ENCODE data around the gene BTN1A1. TPM values are rescaled to one million over a fixed set of nuclear protein-coding genes. Genes with fewer than 3 reads are reported as not detected.

The BTN1A1 gene
- total RNA-seq, 2 donors from 2014 or later: 0.23 TPM; not detected in 1

DNA sequence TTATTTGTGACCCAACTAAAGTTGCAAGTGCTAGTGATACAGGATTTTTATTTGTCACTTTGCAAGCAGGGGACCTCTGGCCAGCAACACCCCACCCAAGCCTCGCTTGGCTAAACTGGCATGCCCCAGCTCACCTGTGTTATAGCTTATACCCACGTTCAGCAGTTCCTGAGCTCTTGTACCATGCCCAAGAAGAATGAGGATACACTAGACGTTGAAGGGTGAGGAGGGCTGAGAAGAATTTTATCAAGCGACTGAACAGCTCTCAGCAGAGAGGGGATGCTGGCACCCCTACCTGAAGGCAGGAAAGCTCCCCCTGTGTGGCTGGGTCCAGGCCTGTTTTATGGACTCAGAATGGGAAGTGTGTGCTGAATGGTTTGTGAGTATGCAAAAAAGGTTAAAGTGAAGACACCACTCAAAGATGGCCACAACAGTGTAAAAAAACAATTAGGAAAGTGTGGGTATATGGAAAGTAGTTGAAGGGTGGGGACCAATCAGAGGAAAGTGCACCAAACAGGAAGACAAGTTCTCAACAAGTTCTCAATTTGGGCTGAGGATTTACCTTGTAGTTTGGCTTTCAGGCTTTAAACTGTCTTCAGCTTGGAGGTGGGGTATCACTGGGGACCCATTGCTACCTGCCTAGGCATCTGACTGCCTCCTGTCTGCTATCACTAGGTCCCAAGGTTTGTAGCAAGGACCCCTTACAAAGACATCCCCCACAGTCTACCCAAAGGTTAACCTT lies 27.4 kb upstream of the BTN1A1 start:
- TF ChIP-seq, protein P1, sequence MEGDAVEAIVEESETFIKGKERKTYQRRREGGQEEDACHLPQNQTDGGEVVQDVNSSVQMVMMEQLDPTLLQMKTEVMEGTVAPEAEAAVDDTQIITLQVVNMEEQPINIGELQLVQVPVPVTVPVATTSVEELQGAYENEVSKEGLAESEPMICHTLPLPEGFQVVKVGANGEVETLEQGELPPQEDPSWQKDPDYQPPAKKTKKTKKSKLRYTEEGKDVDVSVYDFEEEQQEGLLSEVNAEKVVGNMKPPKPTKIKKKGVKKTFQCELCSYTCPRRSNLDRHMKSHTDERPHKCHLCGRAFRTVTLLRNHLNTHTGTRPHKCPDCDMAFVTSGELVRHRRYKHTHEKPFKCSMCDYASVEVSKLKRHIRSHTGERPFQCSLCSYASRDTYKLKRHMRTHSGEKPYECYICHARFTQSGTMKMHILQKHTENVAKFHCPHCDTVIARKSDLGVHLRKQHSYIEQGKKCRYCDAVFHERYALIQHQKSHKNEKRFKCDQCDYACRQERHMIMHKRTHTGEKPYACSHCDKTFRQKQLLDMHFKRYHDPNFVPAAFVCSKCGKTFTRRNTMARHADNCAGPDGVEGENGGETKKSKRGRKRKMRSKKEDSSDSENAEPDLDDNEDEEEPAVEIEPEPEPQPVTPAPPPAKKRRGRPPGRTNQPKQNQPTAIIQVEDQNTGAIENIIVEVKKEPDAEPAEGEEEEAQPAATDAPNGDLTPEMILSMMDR (IDR thresholded peaks at IDR 0.05): no peak
- TF ChIP-seq POLR2A (IDR thresholded peaks at IDR 0.05) (no peak), POLR2AphosphoS5 (IDR thresholded peaks at IDR 0.05) (no peak)
- H3K36me3 ChIP-seq: peaks cover 0 to 3% of the 10 kb centered on the region in 2 donors
- peak overlapping the region; percentile 83 to 90 for H3K27ac ChIP-seq
- no peak for DNase-seq (ENCODE audit: low spot score)
- H3K4me3 ChIP-seq: no peak overlapping the region
- 96% methylated on average over 4 of the region's 4 CpGs for WGBS
- intact Hi-C loops (cut with DNase I): loop anchor here (5.0 kb wide), 1 partner anchor 65 kb away; the partner anchor contains the start of gene HMGN4
- H3K27me3 ChIP-seq (replicated peaks; ENCODE audit: insufficient read depth): no peaks in the 10 kb centered on the region
- H3K9me3 ChIP-seq: no peaks in the 10 kb centered on the region
- no peaks in the 10 kb centered on the region for H3K4me1 ChIP-seq (replicated peaks)

DNA sequence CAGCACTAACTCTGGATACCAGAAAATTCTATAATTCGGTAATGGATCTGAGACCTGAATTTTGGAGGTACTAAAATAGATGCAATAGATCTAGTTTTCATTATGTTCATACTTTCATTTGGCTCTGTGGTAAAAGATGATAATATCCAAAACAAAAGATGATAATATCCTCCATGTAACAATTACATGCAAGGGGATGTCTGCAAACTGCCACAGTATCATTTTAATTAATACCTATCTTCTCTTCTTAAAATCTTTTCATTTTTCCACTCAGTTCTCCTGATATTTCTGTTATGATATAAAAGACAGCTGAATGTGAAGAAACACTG lies 26.7 kb upstream of the BTN1A1 start:
- Histone ChIP-seq H3K36me3 (no peaks in the 10 kb centered on the region), H3K4me3 (peak overlapping the region; percentile 23 to 38), H3K27me3 (replicated peaks; ENCODE audit: insufficient read depth) (no peaks in the 10 kb centered on the region), H3K9me3 (no peaks in the 10 kb centered on the region), H3K4me1 (replicated peaks) (no peaks in the 10 kb centered on the region), H3K27ac (peak overlapping the region; percentile 83 to 90)
- WGBS: 76% methylated on average over 1 of the region's 1 CpG
- no peak for DNase-seq (ENCODE audit: low spot score)
- intact Hi-C loops (cut with DNase I): loop anchor here (5.0 kb wide), 1 partner anchor 64 kb away; the partner anchor contains the start of gene HMGN4
- TF ChIP-seq, protein P1 (IDR thresholded peaks at IDR 0.05): no peak
- TF ChIP-seq POLR2AphosphoS5 (IDR thresholded peaks at IDR 0.05) (no peak), POLR2A (IDR thresholded peaks at IDR 0.05) (no peak)

DNA sequence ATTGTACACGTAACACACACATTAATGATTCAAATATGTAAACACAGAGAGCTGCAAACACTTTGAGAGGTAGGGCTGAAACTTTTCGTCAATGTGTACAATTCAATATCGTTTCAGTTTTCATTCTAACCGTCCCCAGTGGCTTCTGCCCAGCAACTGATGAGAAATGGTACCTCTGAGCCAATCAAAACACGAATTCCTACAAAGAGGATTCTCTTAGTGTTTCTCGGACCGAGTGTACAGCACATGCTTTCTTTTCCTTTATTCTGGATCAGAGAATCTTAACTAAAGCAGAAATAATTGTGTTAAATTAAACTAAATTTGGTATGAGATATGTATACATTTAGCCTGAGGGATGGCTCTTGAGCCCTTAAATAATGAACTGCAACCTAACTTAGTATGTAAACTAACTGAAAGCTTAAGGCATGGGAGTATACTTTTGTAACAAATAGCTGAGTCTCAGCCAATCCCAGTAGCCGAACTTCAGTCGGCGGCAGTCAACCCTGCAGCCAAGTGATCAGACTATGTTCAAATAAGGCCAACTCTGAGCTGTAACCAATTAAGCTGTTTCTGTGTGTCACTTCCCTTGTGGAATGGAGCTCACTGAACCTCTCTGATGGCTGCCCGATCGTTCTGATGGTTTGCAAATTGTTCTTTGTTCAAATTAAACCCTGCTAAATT lies 26.2 kb upstream of the BTN1A1 start:
- Histone ChIP-seq H3K4me3 (peak overlapping the region; percentile 23 to 38), H3K36me3 (no peaks in the 10 kb centered on the region), H3K9me3 (no peaks in the 10 kb centered on the region), H3K27ac (peak overlapping the region; percentile 83 to 90), H3K4me1 (replicated peaks) (no peaks in the 10 kb centered on the region), H3K27me3 (replicated peaks; ENCODE audit: insufficient read depth) (no peaks in the 10 kb centered on the region)
- DNase-seq (ENCODE audit: low spot score): peak; percentile 84
- intact Hi-C loops (cut with DNase I): loop anchor here (5.0 kb wide), 1 partner anchor 63 kb away; the partner anchor contains the start of gene HMGN4
- TF ChIP-seq POLR2AphosphoS5 (IDR thresholded peaks at IDR 0.05): peak; percentile 88
- peak; percentile 69 for TF ChIP-seq POLR2A (IDR thresholded peaks at IDR 0.05)
- TF ChIP-seq, protein P1 (IDR thresholded peaks at IDR 0.05): no peak
- WGBS: 2% methylated on average over 12 of the region's 12 CpGs

DNA sequence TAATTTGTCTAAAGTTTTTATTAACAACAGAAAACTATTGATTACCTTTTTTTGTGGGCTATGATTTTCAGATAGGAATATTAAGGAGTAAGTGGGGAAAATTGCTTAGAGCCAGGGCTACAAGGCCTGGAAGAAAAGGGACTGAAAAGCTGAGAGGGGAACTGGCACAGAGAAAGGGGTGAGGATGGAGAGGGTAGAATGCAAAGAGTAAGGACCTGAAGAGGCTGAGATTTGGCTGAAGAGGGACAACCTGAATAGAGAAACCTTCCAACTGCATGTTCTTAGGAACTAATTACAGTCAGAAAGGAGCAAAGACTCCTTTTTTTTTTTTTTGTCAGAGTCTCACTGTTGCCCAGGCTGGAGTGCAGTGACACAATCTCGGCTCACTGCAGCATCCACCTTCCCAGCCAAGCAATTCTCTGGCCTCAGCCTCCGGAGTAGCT lies 25.6 kb upstream of the BTN1A1 start:
- H3K4me3 ChIP-seq: peak overlapping the region; percentile 23 to 38
- 22% methylated on average over 2 of the region's 2 CpGs for WGBS

More for the DNA sequence above, 25.6 kb upstream of the BTN1A1 start:
- DNase-seq (ENCODE audit: low spot score): no peak
- Histone ChIP-seq H3K4me1 (replicated peaks) (no peaks in the 10 kb centered on the region), H3K27me3 (replicated peaks; ENCODE audit: insufficient read depth) (no peaks in the 10 kb centered on the region), H3K9me3 (no peaks in the 10 kb centered on the region), H3K36me3 (no peaks in the 10 kb centered on the region), H3K27ac (peak overlapping the region; percentile 83 to 90)
- intact Hi-C loops (cut with DNase I): loop anchor here (5.0 kb wide), 1 partner anchor 63 kb away; the partner anchor contains the start of gene HMGN4
- no peak for TF ChIP-seq POLR2AphosphoS5 (IDR thresholded peaks at IDR 0.05)
- TF ChIP-seq, protein P1 (IDR thresholded peaks at IDR 0.05): no peak
- TF ChIP-seq POLR2A (IDR thresholded peaks at IDR 0.05): no peak

Data from prostate gland (tissue), 2 donors.